Stimulated activated CD4-positive, alpha-beta T cell treated with anti-CD3 and anti-CD28 coated beads, Interleukin-2, amount 100 ng/mL, for 4 hours (primary cell): ENCODE data around the gene DYRK1B.
"Not testable (repeated sequence)": the region's sequence is repeated elsewhere in the genome, so short reads cannot be mapped to it uniquely, and the experiment has no call there.

Experiments
- DNase-seq: peaks from one replicate; pipeline ENCODE4 v3.0.0-alpha.2; 2020; ENCODE audit warnings: low read depth

The DYRK1B gene

DNA sequence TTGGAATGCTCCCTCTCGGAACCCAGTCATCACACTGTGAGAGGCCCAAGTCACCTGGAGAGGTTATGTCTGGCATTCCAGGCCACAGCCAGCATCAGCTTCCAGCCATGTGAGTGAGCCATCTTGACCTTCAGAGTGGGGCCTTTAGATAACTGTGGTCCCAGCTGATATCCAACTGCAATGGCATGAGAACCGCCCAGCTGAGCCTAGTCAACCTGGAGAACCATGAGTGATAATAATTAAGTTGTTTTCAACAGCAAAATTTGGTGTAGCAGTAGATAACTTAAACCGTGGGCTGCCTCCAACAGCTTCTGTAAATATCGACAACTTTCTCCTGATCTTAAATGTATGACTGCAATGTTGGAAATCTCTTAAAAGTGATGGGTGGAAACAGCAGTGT is 24.6 kb downstream of the DYRK1B start:
- DNase-seq = no peak

DNA sequence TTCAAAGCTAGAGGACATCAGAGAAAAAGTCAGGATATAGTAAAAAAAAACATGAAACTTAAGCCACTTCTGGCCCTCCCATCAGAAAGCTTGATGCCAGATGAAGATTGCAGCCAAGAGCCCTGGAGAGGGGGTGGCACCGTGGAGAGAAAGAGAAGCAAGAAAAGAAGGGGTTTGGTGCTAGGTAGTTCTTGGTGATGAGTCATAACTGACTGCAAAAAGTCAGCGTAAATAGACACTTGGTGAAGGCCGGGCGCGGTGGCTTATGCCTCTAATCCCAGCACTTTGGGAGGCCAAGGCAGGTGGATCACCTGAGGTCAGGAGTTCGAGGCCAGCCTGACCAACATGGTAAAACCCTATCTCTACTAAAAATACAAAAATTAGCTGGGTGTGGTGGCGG is 25.3 kb downstream of the DYRK1B start:
- DNase-seq = not testable (repeated sequence)

DNA sequence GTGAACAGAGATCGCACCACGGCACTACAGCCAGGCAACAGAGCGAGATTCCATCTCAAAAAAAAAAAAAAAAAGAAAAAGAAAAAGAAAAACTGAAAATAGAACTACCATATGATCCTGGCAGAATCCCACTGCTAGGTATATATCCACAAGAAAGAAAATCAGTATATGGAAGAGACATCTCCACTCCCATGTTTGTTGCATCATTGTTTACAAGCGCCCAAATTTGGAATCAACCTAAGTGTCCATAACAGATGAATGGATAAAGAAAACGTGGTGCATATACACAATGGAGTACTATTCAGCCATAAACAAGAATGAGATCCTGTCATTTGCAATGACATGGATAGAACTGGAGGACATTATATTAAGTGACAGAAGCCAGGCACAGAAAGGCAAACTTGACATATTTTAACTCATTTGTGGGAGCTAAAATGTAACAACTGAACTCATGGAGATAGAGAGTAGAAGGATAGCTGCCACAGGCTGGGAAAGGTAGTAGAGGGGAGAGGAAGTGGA is 26.1 kb downstream of the DYRK1B start:
- no peak for DNase-seq

DNA sequence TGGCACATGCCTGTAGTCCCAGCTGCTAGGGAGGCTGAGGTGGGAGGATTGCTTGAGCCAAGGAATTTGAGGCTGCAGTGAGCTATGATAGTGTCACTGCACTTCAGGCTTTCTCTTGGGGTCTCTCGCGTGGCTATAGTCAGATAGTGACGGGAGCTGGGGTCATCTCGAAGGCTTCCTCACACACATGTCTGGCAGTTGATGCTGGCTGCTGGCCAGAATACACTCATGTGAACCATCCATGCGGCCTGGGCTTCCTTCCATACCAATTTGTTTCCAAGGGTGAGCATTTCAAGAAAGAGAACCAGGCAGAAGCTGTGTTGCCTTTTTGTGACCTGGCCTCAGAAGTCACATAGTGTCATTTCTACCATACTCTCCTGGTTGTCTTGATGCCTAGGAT is 28.9 kb downstream of the DYRK1B start:
- DNase-seq = no peak

DNA sequence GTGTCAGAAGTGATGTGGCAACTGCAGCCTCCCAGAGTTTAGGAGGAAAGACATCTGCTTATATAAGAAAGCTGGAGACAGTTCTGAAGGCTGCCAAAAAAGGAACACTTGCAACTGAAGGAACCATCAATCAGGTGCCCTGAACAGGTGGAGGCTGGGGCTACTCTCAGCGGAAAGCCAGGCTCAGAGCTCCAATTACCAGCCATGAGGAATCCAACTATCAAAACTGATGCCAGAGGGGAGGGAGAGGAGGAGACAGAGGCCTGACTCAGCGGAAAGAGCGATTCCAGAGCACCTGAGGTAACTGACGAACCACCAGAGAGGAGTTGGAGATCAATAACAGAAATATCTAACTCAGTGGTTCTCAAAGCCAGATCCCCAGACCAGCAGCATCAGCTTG is 31.0 kb downstream of the DYRK1B start:
- DNase-seq = no peak

DNA sequence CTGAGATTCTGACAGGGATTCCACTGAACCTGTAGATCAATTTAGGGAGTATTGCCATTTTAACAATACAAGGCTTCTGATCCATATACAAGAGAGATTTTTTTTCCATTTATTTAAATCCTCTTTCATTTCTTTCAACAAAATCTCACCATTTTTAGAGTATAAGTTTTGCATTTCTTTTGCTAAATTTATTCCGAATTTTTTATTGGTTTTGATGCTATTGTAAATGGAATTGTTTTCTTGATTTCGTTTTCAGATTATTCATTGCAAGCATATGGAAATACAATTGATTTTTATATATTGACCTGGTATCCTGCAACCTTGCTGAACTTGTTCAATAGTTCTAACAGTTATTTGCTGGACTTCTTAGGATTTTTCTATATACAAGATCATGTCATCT is 36.9 kb downstream of the DYRK1B start:
- DNase-seq = no peak

DNA sequence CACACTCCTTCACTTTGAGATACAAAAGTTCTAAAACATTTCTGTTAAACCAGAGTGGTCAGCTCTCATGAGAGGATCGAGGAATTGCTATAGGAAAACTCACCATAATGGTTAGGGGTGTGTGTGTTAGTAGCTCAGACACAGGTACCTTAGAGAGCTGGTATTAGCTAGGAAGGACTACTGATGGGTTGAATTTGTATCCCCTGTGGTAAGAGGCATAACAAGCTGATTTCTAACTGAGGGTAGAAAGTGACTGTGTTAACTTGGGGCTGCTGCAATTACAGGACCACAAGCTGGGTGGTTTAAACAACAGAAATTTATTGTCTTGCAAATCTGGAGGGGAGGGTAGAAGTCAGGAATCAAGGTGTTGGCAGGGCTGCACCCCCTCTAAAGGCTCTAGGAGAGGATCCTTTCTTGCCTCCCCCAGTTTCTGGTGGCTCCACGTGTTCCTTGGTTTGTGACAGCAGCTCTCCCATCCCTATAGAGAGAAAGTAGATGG is 37.9 kb downstream of the DYRK1B start:
- DNase-seq = no peak

DNA sequence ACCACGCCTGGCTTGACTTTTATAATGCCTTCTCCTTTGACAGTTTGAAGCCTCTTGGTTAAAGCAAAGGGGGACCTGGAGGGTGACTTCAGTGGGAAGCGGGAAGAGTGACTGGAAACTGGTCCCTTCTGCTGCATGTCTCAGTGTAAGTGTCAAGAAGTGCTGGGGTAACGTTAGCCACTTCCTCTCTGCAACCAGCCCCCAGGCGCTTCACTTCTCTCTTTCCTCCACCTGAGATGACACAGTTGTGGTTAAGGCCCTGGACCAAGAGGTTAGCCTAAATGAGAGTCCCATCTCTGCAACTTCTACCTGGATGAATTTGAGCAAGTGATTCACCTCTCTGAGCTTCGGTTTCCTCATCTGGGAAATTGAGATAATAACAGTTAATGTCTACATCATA is 39.0 kb downstream of the DYRK1B start:
- no peak for DNase-seq

DNA sequence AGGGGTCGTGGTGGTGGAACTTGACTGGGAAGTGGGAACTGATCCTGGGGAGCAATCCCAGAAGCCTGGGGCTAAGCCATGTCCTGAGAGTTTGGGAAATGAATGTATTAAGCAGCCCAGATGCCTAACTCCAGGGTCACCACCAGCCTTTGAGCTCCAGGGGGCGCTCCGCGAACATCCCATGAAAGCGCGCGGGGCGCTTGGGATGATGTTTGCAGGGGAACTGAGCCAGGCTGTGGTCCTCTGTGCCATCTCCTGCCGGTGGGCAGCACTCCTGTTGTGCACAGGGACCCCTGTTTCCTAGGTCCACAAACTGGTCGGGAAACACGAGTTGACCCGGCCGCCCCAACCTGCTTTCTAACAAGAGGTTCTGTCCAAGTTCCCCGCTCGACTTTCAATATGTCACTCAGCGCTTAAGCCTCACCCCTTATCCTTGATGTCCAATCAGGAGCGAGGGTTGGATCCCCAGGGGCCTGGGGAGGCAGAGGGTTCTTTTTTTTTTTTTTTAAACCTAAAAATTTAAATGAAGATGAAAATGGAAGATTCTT is 40.9 kb downstream of the DYRK1B start:
- DNase-seq = peak; percentile 52

DNA sequence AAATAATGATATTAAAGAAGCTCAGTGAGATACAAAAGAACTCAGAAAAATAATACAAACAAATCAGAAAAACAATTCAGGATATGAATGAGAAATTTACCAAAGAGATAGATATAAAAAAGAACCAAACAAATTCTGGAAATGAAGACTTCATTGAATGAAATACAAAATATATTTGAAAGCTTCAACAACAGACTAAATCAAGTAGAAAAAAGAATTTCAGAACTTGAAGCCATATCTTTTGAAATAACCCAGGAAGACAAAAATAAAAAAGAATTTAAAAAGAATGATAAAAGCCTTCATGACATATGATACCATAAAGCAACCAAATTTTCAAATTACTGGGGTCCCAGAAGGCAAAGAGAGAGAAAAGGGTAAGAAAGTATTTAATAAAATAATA is 45.7 kb downstream of the DYRK1B start:
- no peak for DNase-seq

DNA sequence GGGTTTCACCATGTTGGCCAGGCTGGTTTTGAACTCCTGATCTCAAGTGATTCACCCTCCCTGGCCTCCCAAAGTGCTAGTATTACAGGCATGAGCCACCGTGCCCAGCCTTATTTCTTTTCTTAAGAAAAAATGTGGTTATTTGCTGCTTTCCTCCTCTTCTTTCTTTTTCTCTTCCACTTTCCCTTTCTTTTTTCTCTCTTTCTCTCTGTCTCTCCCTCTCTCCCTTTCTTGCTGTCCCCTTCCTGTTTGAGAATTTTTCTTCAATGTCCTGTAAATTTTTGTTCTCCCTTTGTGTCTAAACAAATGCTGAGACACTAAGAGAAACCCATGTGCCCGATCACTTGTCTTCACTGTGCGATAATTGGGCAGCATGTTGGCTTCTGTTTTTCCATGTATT is 53.1 kb downstream of the DYRK1B start:
- no peak for DNase-seq

DNA sequence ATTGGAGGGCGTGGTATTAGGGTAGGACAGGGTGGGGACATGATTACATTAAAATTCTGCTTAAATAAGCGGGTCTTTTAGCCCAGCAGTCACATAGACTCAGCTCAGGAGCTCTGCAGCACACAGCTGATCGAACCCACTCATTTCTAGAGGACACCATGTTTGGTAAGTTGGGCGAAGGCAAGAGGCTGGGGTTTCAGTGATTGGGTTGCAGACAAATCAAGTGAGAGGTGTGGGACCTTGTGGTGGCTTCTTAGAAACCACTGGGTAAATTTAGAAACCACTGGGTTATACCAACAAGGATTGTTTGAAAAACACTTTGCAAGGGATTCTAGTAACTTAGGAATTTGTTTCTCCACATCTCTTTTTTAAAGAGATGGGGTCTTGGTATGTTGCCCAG is 55.2 kb downstream of the DYRK1B start, which contains the start of gene LEUTX:
TSS of gene LEUTX (plus strand) at position 92 of the 400 bp plus-strand sequence. CDS start at position 159, 67 bp downstream.
- DNase-seq = no peak
